A549 treated with dexamethasone at 1 μM for 4 hours (cell line): ENCODE data around the gene PLEK. TPM values are rescaled to one million over a fixed set of nuclear protein-coding genes. Genes with fewer than 3 reads are reported as not detected.

Source experiments
- total RNA-seq: library from RNA; stranded (reverse); fragments of 200-300 nt; extraction: Qiagen RNA extraction; gene quantifications from 5 replicates; pipeline ENCODE4 v1.2.3, GENCODE V29; 2022

The PLEK gene, protein sequence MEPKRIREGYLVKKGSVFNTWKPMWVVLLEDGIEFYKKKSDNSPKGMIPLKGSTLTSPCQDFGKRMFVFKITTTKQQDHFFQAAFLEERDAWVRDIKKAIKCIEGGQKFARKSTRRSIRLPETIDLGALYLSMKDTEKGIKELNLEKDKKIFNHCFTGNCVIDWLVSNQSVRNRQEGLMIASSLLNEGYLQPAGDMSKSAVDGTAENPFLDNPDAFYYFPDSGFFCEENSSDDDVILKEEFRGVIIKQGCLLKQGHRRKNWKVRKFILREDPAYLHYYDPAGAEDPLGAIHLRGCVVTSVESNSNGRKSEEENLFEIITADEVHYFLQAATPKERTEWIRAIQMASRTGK
- not detected in 5 replicates for total RNA-seq

DNA sequence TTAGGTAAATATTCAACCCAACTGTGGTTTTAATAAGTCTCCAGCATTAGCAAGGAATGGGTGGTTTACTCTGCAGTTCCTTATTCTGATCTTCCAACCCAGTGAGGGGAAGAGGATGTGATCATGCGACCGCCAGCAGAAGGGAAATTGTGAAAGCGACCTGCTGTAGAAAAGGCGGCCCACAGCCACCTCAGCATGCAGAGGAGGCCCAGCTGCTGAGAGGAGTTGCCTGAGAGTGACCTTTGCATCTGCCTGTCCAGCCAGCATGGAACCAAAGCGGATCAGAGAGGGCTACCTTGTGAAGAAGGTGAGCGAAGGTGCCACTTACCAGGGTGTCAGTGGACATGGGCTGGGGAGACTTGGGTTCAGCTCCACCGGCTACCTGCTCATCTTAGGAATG is at the start of gene PLEK:
Gene PLEK, plus strand, starts transcription at position 196 of the 400 bp plus-strand sequence. Its CDS starts 70 bp downstream, at position 266.

DNA sequence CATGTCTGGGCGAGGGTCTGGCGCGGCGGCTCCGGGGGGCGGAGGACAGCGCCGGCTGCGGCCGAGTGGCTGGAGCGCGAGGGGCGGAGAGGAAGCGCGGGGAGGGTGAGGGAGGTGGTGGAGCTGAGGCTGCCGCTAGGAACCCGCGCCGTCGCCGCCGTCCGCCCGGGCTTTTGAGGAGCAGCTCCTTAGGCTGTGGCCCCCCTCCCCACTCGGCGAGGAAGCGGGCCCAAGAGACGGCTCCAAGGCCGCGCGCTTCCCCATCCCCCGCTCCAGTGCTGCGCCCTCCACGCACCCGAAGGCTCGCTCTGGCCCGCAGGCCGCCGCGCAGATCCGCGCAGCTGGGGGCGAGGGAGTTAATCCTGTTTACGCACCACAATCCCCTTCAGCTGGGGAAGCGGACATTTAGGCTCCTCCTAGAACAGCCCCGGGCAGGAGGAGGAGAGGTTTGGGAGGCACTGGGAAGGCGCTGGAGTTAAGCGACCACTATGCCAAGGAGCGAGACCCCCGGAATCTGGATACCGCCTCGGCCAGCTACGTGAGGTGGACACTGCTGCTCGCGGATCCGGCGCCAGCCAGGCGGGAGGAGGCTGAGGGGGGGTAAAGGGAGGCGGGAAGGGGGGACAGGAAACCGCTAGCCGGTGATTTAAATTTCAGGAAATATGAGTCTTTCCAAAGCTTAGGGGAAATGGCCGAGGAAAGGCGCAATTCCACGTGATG is 45.5 kb upstream of the PLEK start, which contains the start of gene CNRIP1:
Gene CNRIP1, minus strand, starts transcription at position 552 of the 720 bp plus-strand sequence. Its CDS starts 549 bp downstream, at position 3.

Other genes with a start within 250 kb of the PLEK start
- 52.9 to 62.2 TPM (median 55.9 TPM) in 5 replicates for gene PNO1, start 207.4 kb upstream of the PLEK start, total RNA-seq
- gene PPP3R1, start 112.8 kb upstream of the PLEK start, total RNA-seq, result 63.5 to 76.6 TPM (median 69.2 TPM) in 5 replicates
- gene CNRIP1, start 45.3 kb upstream of the PLEK start, total RNA-seq, result 1.4 to 2.3 TPM (median 1.7 TPM) in 5 replicates
- gene FBXO48, start 102.0 kb downstream of the PLEK start, total RNA-seq, result 0.43 to 0.64 TPM (median 0.53 TPM) in 5 replicates
- 0.58 to 0.80 TPM (median 0.72 TPM) in 5 replicates for gene APLF, start 102.3 kb downstream of the PLEK start, total RNA-seq